ENCODE results near the gene ZBTB47.

DNA sequence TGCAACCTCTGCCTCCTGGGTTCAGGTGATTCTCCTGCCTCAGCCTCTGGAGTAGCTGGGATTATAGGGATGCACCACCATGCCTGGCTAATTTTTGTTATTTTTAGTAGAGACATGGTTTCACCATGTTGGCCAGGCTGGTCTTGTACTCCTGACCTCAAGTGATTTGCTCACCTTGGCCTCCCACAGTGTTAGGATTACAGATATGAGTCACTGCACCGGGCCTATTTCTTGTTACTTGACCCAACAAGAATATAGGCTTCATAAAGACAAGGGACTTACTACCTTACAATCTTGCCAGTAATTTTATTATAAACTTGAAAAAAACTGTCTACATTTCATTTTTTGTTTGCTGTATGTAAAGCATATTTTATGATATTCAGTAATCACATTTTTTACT, 21.4 kb upstream of the ZBTB47 start:
- TF ChIP-seq, protein P1, sequence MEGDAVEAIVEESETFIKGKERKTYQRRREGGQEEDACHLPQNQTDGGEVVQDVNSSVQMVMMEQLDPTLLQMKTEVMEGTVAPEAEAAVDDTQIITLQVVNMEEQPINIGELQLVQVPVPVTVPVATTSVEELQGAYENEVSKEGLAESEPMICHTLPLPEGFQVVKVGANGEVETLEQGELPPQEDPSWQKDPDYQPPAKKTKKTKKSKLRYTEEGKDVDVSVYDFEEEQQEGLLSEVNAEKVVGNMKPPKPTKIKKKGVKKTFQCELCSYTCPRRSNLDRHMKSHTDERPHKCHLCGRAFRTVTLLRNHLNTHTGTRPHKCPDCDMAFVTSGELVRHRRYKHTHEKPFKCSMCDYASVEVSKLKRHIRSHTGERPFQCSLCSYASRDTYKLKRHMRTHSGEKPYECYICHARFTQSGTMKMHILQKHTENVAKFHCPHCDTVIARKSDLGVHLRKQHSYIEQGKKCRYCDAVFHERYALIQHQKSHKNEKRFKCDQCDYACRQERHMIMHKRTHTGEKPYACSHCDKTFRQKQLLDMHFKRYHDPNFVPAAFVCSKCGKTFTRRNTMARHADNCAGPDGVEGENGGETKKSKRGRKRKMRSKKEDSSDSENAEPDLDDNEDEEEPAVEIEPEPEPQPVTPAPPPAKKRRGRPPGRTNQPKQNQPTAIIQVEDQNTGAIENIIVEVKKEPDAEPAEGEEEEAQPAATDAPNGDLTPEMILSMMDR (IDR thresholded peaks at IDR 0.05) = no peak
- TF ChIP-seq ZFX (IDR thresholded peaks at IDR 0.05; ENCODE audit: borderline replicate concordance) = no peak
